ENCODE results near the gene EPHA2.

The EPHA2 gene

DNA sequence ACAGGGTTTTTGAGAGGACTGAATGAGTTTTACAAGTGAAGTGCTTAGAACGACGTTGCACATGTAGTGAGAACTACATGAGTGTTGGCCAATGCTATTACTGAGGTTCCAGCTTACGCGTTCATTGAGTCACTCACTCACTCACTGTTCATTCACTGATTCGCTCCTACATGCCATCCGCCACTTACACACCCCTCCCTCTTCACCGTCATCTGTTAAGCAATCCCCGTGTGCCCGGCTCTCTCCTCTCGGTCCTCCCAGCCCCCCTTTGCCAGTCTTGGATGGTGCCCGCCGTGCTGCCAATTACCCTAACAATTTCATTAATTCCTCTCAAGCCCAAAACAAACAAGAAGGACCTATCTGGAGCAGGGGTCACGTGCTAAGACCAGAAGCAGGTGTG, 27.3 kb upstream of the EPHA2 start:
- no peaks in the 10 kb centered on the region for H3K27me3 ChIP-seq (ENCODE audit: control insufficient read depth in 1 of 2, insufficient read depth in 2 of 2, low read length in 2 of 2)
- no peak overlapping the region for H3K4me3 ChIP-seq (ENCODE audit: low read length in 2 of 2)
- no peak overlapping the region for H3K27ac ChIP-seq (ENCODE audit: low read length)
- no peak overlapping the region for H3K9ac ChIP-seq (ENCODE audit: low read length in 2 of 2)
- no peaks in the 10 kb centered on the region for H3K36me3 ChIP-seq (ENCODE audit: control insufficient read depth in 2 of 2, insufficient read depth in 2 of 2, low read length in 2 of 2)
- peaks cover 30% of the 10 kb centered on the region for H3K4me1 ChIP-seq (ENCODE audit: control insufficient read depth, insufficient read depth, low read length)
- H3K9me3 ChIP-seq (ENCODE audit: control insufficient read depth in 2 of 2, low read length in 2 of 2): no peaks in the 10 kb centered on the region

DNA sequence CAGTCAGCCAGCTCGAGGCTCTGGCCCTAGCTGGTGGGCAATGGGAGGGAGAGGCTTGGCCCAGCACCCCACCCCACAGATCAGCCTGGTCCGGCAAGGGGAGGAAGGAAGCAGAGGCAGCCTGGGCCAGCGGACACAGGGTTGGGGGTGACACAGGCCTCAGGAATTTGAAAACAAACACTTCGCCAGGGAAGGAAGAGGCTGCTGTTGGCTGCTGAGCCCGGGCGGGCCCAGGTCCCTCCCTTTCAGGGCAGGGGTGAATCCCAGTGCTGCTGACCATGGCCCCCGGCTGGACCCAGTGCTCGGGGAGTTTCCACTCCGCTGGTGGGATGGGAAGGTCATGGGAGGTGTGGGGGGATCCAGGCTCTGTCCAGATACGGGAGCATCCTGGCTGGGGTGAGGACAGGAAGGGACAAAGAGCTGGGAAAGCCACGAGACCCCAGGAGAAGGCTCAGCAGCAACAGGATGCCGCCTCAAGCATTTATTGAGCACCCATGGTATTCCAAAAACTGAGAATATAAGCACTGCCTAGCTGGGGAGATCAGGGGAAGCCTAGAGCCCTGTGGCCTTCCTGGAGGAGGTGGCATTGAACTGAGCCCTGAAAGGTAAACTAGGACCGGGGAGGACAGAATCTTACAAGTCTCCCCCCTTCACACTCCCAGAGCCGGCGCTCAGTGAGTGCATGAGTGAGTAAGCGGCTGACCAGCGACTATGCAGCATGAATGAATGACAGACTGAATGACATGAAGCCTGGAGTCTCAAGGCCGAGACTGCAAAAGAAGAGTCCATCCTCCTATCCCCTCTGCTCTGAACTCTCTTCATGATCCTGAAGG, 26.2 kb upstream of the EPHA2 start:
- peak overlapping the region; percentile 11 to 72 for H3K9ac ChIP-seq (ENCODE audit: low read length in 2 of 2)
- no peaks in the 10 kb centered on the region for H3K27me3 ChIP-seq (ENCODE audit: control insufficient read depth in 1 of 2, insufficient read depth in 2 of 2, low read length in 2 of 2)
- peak overlapping the region; percentile 87 for H3K27ac ChIP-seq (ENCODE audit: low read length)
- H3K36me3 ChIP-seq (ENCODE audit: control insufficient read depth in 2 of 2, insufficient read depth in 2 of 2, low read length in 2 of 2): no peaks in the 10 kb centered on the region
- peak overlapping the region in 1 of 2 donors; percentile 40 for H3K4me3 ChIP-seq (ENCODE audit: low read length in 2 of 2)
- H3K4me1 ChIP-seq (ENCODE audit: control insufficient read depth, insufficient read depth, low read length): peaks cover 37% of the 10 kb centered on the region
- H3K9me3 ChIP-seq (ENCODE audit: control insufficient read depth in 2 of 2, low read length in 2 of 2): no peaks in the 10 kb centered on the region

DNA sequence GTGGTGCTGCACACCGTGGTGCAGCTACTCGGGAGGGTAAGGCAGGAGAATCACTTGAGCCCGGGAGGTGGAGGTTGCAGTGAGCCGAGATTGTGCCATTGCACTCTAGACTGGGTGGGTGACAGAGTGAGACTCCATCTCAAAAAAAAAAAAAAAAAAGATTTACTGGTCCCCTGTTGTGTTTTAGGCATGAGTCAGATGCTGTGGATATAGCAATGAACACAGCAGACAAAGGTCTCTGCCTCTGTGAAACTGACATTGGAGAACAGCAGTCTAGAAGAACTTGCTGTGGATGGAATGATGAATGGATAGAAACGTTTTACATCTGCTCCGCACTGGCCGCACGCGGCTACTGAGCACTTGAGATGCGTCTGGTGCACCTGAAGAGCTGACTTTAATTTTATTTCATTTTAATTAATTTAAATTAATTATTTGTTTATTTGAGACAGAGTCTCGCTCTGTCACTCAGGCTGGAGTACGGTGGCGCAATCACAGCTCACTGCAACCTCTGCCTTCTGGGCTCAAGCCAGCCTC, 24.5 kb upstream of the EPHA2 start:
- H3K36me3 ChIP-seq (ENCODE audit: control insufficient read depth in 2 of 2, insufficient read depth in 2 of 2, low read length in 2 of 2): no peaks in the 10 kb centered on the region
- no peak overlapping the region for H3K4me3 ChIP-seq (ENCODE audit: low read length in 2 of 2)
- no peaks in the 10 kb centered on the region for H3K9me3 ChIP-seq (ENCODE audit: control insufficient read depth in 2 of 2, low read length in 2 of 2)
- H3K4me1 ChIP-seq (ENCODE audit: control insufficient read depth, insufficient read depth, low read length): peaks cover 54% of the 10 kb centered on the region
- H3K27ac ChIP-seq (ENCODE audit: low read length): no peak overlapping the region
- no peak overlapping the region for H3K9ac ChIP-seq (ENCODE audit: low read length in 2 of 2)
- no peaks in the 10 kb centered on the region for H3K27me3 ChIP-seq (ENCODE audit: control insufficient read depth in 1 of 2, insufficient read depth in 2 of 2, low read length in 2 of 2)

DNA sequence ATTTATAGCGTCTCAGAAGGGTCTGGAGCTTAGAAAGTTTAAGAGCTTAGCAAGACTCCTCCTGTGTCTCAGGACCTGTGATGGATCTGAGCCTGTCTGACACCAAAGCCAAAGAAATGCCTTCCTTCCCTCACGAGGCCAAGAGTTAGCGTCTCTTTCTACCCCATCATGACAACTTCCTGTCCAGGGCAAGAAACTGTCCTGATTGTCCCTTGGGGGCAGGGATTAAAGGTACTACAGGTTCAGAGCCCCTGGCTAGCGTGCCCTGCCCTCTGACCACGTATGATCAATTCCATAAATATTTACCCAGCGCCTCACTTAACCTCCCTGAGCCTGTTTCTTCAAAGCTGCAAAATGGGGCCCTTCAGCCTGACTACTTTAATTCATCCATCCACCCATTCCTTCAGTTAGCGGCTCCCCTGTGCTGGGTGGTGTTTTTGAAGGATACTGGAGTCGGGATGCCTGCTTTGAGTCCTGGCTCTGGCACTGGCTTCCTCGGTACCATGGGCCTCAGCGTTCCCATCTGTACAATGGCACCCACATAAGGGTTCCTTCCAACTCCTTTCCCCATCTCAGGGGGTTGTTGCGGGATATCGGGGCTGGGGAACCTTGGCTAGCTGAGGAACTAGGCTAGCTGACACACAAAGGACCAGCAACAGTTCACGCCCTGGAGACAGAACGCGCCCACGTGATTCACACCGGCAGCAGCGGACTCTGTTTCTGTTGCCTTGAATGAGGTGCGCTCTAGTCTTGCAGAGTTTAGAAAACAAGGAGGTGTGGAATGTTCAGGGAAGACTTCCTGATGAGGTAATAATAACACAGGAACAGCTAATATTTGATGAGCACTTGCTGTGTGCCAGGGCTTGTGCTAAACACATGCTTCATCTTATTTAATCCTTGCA, 23.0 kb upstream of the EPHA2 start:
- H3K36me3 ChIP-seq (ENCODE audit: control insufficient read depth in 2 of 2, insufficient read depth in 2 of 2, low read length in 2 of 2): no peaks in the 10 kb centered on the region
- H3K4me1 ChIP-seq (ENCODE audit: control insufficient read depth, insufficient read depth, low read length): peaks cover 69% of the 10 kb centered on the region
- H3K4me3 ChIP-seq (ENCODE audit: low read length in 2 of 2): no peak overlapping the region
- no peaks in the 10 kb centered on the region for H3K27me3 ChIP-seq (ENCODE audit: control insufficient read depth in 1 of 2, insufficient read depth in 2 of 2, low read length in 2 of 2)
- H3K9ac ChIP-seq (ENCODE audit: low read length in 2 of 2): no peak overlapping the region
- peak overlapping the region; percentile 49 for H3K27ac ChIP-seq (ENCODE audit: low read length)
- no peaks in the 10 kb centered on the region for H3K9me3 ChIP-seq (ENCODE audit: control insufficient read depth in 2 of 2, low read length in 2 of 2)

DNA sequence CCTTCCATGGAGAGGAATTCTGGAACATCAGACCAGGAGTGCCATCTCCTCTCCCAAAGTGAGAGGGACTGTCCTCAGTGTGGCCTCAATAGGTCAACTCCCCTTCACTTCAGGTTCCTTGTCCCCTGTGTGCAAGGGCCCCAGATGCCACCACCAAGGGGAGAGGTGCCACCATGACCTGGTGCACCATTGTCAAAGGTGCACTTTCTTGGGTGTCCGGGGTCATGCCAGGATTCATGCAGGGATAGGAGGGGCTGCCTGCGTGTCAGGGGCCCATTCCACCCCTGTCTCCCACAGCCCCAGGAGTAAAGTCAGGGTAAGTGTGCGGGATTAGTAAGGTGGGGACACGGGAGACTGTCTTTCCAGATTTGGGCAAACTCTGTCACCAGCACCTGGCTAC, 21.4 kb upstream of the EPHA2 start:
- peak overlapping the region; percentile 95 for H3K27ac ChIP-seq (ENCODE audit: low read length)

DNA sequence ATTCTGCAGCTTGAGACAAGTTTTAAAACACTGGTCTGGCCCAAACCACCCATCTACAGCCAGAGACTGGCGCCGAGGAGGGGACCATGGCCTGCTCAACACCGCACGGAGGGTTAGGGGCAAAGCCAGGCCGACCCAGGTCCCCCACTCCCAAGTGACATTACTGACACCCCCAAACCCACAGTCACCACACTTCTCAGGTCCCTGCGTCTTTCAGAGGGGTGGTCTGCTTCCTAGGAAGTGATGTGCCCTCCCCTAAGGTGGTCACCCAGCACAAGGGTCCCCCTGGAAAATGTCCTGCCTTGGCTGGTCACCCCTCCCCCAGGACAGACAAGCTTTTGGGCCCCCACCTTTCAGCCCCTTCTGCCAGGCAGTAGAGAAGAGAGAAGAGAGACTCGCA, 20.8 kb upstream of the EPHA2 start:
- Histone ChIP-seq H3K9ac (ENCODE audit: low read length in 2 of 2) (peak overlapping the region; percentile 54 to 78), H3K36me3 (ENCODE audit: control insufficient read depth in 2 of 2, insufficient read depth in 2 of 2, low read length in 2 of 2) (no peaks in the 10 kb centered on the region), H3K27ac (ENCODE audit: low read length) (peak overlapping the region; percentile 95), H3K27me3 (ENCODE audit: control insufficient read depth in 1 of 2, insufficient read depth in 2 of 2, low read length in 2 of 2) (no peaks in the 10 kb centered on the region), H3K4me3 (ENCODE audit: low read length in 2 of 2) (peak overlapping the region; percentile 27 to 44), H3K4me1 (ENCODE audit: control insufficient read depth, insufficient read depth, low read length) (peaks cover 68% of the 10 kb centered on the region), H3K9me3 (ENCODE audit: control insufficient read depth in 2 of 2, low read length in 2 of 2) (no peaks in the 10 kb centered on the region)

More for the DNA sequence above, 21.4 kb upstream of the EPHA2 start:
- peak overlapping the region in 1 of 2 donors; percentile 5 for H3K9ac ChIP-seq (ENCODE audit: low read length in 2 of 2)
- H3K9me3 ChIP-seq (ENCODE audit: control insufficient read depth in 2 of 2, low read length in 2 of 2): no peaks in the 10 kb centered on the region
- no peaks in the 10 kb centered on the region for H3K27me3 ChIP-seq (ENCODE audit: control insufficient read depth in 1 of 2, insufficient read depth in 2 of 2, low read length in 2 of 2)
- no peaks in the 10 kb centered on the region for H3K36me3 ChIP-seq (ENCODE audit: control insufficient read depth in 2 of 2, insufficient read depth in 2 of 2, low read length in 2 of 2)
- no peak overlapping the region for H3K4me3 ChIP-seq (ENCODE audit: low read length in 2 of 2)
- H3K4me1 ChIP-seq (ENCODE audit: control insufficient read depth, insufficient read depth, low read length): peaks cover 75% of the 10 kb centered on the region

DNA sequence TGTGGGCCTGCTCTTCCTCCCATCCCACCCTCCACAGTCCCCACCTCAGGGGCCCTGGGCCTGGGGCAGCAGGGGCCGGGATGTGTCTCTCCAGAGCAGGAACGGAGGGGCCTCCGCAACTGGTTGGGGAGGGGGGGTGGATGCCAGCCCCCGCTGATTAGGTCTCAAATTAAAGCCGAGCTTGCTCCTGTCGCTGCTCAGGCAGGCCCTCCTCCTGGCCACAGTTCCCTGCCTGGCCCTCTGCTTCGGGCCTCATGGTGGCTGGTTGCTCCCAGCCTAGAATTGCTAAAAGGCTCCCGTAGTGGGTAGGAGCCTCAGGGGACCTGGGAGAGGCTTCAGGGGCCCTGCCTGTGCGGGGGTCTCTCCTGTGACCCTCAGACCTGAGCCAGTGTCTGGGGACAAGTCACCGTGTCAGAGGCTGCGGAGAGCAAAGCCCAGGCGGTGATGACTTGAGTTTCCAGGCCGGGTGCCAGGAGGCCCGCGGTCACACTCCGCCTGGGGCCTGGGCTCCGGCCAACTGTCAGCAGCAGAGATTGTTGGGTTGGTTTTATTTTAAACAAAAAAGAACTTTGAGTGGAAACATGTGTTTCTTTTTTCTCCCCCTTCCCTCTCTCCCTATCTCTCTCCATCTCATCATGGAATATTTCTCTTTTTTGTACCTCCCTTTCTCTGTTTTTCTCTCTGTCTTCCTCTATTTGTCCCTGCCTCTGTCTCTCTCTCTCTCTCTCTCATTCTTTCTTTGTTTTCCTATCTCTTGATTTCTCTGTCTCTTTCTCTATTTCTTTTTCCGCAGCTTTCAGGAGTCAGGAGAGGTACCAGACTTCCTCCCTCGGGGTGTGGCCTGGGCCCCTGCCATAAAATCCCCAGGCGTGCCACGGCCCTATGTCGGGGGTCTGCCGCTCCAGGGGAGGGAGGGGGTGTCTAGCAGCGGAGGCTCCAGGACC, 20.0 kb upstream of the EPHA2 start:
- Histone ChIP-seq H3K4me3 (ENCODE audit: low read length in 2 of 2) (peak overlapping the region in 1 of 2 donors; percentile 44), H3K27me3 (ENCODE audit: control insufficient read depth in 1 of 2, insufficient read depth in 2 of 2, low read length in 2 of 2) (no peaks in the 10 kb centered on the region), H3K4me1 (ENCODE audit: control insufficient read depth, insufficient read depth, low read length) (peaks cover 60% of the 10 kb centered on the region), H3K36me3 (ENCODE audit: control insufficient read depth in 2 of 2, insufficient read depth in 2 of 2, low read length in 2 of 2) (no peaks in the 10 kb centered on the region), H3K27ac (ENCODE audit: low read length) (peak overlapping the region; percentile 95), H3K9me3 (ENCODE audit: control insufficient read depth in 2 of 2, low read length in 2 of 2) (no peaks in the 10 kb centered on the region), H3K9ac (ENCODE audit: low read length in 2 of 2) (peak overlapping the region; percentile 54 to 78)

DNA sequence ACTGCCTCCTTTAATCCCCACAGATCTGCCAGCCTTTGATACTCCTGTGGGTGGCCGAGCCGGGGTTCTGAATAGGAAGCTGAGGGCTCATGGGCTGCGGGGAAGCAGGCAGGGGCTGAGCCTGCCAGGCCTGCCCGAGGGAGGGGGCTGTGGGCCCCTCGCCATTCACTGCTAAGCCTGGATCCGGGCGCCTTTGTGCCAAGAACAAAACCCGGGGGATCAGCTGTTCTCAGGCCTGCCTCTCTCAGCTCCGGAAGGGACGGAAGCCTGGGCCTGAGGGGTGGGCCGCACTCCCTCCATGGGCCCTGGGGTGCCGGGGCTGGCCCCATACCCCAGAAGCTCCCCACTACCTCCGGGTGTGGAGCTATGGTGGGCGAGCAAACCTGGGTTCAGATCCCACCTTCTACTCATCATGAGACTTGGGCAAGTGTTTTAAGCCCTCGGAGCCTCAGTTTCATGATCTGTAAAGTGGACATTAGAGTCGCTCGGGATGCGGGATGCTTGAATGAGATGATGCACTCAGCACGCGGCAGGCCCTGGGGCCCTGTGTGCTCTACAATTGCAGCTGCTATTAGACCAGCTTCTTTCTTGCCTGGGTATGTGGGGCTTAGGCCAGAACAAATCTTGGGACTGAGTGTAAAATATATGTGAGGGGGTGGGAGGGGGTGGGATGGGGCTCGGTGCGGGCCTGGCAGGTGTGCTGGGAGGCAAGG, 19.2 kb upstream of the EPHA2 start:
- Histone ChIP-seq H3K9ac (ENCODE audit: low read length in 2 of 2) (peak overlapping the region; percentile 29 to 33), H3K27ac (ENCODE audit: low read length) (peak overlapping the region; percentile 95)

DNA sequence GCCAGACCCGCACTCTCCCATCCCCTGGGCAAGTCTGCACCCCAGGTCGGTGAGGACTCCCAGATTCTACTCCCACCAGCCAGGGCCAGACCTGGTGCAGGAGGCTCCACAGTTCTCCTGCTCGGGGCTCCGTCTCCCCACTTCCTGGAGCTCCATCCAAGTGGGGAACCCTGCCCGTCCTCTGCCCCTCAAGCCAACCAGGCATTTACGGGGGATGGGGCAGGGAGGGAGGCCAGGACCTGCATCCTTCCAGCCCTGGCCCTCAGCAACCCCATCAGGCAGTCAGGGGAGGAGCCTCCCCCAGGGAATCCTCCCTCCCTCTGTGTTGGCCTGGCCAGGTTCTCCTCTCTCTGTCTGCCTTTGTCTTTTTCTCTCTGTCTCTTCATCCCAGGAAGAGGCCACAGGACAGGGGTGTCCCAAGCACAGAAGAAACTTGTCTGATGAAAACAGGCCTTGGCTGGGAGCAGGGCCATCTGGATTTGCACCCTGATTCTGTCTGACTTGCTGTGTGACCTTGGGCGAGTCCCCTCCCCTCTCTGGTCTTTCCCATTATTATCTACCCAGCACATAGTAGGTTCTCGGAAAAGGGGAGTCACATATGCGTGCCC, 18.5 kb upstream of the EPHA2 start:
- H3K4me1 ChIP-seq (ENCODE audit: control insufficient read depth, insufficient read depth, low read length): peaks cover 59% of the 10 kb centered on the region
- peak overlapping the region; percentile 95 for H3K27ac ChIP-seq (ENCODE audit: low read length)
- peak overlapping the region; percentile 23 to 29 for H3K9ac ChIP-seq (ENCODE audit: low read length in 2 of 2)
- no peak overlapping the region for H3K4me3 ChIP-seq (ENCODE audit: low read length in 2 of 2)
- H3K36me3 ChIP-seq (ENCODE audit: control insufficient read depth in 2 of 2, insufficient read depth in 2 of 2, low read length in 2 of 2): no peaks in the 10 kb centered on the region
- no peaks in the 10 kb centered on the region for H3K9me3 ChIP-seq (ENCODE audit: control insufficient read depth in 2 of 2, low read length in 2 of 2)
- H3K27me3 ChIP-seq (ENCODE audit: control insufficient read depth in 1 of 2, insufficient read depth in 2 of 2, low read length in 2 of 2): no peaks in the 10 kb centered on the region

More for the DNA sequence above, 19.2 kb upstream of the EPHA2 start:
- H3K27me3 ChIP-seq (ENCODE audit: control insufficient read depth in 1 of 2, insufficient read depth in 2 of 2, low read length in 2 of 2): no peaks in the 10 kb centered on the region
- H3K36me3 ChIP-seq (ENCODE audit: control insufficient read depth in 2 of 2, insufficient read depth in 2 of 2, low read length in 2 of 2): no peaks in the 10 kb centered on the region
- H3K9me3 ChIP-seq (ENCODE audit: control insufficient read depth in 2 of 2, low read length in 2 of 2): no peaks in the 10 kb centered on the region
- H3K4me3 ChIP-seq (ENCODE audit: low read length in 2 of 2): no peak overlapping the region
- peaks cover 59% of the 10 kb centered on the region for H3K4me1 ChIP-seq (ENCODE audit: control insufficient read depth, insufficient read depth, low read length)
